Retinal pigment epithelial cell (primary cell): ENCODE results near the gene FXYD5.
"Not testable (repeated sequence)": the region's sequence is repeated elsewhere in the genome, so short reads cannot be mapped to it uniquely, and the experiment has no call there.

Source experiments
- DNase-seq: peaks from one replicate; pipeline ENCODE4 v3.0.0-alpha.2; 2010; ENCODE audit warnings: low read depth
- H3K4me3 ChIP-seq: 2 replicates; pipeline ENCODE4 v1.5.1; 2011; ENCODE audit warnings: mild to moderate bottlenecking, low read length, control low read depth, moderate library complexity
- TF ChIP-seq, protein P1 (sequence below): conservative IDR thresholded peaks from 2 replicates; pipeline ENCODE4 v1.5.1; 2011; ENCODE audit warnings: low read depth, low read length, control low read depth, inconsistent platforms

Gene FXYD5

DNA sequence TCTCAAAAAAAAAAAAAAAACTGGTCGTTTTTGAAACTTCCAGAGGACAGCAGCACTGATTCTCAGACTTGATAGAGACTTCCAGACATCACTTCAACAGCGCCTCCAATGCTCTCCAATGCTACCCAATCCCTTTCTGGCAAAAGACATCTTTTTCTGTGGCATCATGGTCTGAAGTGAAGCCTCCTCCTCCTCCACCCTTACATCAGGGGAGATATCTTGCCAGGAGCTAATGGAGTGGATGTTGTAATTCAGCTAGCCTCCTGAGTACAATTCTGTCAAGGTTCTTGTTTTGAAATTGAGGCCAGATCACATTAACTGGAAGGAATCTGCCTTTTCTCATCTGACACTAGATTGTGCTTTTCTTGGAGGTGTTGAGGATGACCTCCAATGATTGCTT lies 24.2 kb downstream of the FXYD5 start:
- no peak for DNase-seq
- TF ChIP-seq, protein P1, sequence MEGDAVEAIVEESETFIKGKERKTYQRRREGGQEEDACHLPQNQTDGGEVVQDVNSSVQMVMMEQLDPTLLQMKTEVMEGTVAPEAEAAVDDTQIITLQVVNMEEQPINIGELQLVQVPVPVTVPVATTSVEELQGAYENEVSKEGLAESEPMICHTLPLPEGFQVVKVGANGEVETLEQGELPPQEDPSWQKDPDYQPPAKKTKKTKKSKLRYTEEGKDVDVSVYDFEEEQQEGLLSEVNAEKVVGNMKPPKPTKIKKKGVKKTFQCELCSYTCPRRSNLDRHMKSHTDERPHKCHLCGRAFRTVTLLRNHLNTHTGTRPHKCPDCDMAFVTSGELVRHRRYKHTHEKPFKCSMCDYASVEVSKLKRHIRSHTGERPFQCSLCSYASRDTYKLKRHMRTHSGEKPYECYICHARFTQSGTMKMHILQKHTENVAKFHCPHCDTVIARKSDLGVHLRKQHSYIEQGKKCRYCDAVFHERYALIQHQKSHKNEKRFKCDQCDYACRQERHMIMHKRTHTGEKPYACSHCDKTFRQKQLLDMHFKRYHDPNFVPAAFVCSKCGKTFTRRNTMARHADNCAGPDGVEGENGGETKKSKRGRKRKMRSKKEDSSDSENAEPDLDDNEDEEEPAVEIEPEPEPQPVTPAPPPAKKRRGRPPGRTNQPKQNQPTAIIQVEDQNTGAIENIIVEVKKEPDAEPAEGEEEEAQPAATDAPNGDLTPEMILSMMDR = no peak
- no peak overlapping the region for H3K4me3 ChIP-seq

DNA sequence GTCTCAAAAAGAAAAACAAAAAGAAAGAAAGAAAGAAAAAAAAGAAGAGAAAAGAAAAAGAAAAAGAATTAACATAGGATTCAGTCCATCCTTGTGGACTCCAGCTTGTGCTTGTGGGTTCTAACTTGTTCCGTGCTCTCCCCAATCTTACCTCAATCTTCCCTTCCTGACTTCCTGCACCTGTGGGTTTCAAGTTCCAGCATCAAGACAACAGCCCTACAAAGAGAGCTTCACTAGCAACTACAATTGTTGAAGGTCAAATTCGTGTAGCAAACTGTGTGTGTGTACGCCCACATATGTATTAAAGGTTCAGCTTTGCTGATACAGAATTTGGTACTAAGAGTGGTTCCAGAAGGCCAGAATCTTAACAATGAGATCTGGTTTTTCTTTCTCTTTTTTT lies 25.3 kb downstream of the FXYD5 start:
- no peak overlapping the region for H3K4me3 ChIP-seq
- DNase-seq = no peak
- TF ChIP-seq, protein P1 = no peak

DNA sequence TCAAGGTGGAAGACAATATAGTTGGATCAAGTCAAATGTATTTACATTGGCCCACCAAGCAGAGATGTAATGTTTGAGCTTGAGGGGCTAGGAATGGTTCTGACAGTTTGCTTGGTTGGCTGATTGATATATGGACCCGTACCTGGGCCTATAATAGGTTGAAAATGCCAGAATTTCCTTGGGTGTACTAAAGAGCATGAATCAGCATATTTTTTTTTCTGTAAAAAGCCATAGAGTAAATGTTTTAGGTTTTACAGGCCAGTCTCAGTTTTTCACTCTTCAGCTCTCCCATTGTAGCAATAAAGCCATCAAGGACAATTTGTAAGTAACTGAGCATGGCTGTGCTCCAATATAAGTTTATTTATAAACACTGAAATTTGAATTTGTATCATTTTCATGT lies 26.9 kb downstream of the FXYD5 start:
- TF ChIP-seq, protein P1 = no peak
- H3K4me3 ChIP-seq = no peak overlapping the region

DNA sequence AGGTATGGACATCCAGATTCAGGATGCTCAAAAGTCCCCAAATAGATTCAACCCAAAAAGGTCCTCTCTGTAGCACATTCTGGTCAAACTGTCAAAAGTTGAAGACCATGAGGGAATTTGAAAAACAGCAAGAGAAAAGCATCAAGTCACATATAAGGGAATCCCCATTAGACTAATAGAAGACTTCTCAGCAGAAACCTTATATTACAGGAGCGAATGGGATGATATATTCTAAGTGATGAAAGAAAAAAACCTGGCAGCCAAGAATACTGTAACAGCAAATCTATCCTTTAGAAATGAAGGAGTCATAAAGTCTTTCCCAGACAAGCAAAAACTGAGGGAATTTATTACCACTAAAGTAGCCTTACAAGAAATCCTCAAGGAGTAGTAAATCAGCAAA lies 29.7 kb downstream of the FXYD5 start:
- TF ChIP-seq, protein P1 = no peak
- no peak for DNase-seq
- no peak overlapping the region for H3K4me3 ChIP-seq

More for the DNA sequence above, 26.9 kb downstream of the FXYD5 start:
- DNase-seq = no peak

DNA sequence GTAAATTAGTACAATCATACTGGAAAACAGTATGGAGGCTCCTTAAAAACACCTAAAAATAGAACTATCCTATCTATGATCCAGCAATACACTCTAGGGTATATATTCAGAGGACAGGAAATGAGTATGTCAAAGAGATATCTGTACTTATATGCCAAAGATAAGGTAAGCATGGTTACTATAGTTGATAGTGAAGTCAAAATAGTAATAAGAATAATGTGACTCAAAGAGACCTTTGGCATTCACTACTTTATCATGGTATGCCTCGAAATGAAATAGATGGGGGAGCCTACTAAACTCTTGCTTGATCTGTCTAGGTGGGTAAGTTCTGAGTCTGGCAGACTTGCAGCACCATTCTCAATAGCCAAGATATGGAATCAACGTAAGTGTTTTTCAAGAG lies 30.3 kb downstream of the FXYD5 start:
- no peak overlapping the region for H3K4me3 ChIP-seq
- DNase-seq = no peak
- TF ChIP-seq, protein P1 = no peak

DNA sequence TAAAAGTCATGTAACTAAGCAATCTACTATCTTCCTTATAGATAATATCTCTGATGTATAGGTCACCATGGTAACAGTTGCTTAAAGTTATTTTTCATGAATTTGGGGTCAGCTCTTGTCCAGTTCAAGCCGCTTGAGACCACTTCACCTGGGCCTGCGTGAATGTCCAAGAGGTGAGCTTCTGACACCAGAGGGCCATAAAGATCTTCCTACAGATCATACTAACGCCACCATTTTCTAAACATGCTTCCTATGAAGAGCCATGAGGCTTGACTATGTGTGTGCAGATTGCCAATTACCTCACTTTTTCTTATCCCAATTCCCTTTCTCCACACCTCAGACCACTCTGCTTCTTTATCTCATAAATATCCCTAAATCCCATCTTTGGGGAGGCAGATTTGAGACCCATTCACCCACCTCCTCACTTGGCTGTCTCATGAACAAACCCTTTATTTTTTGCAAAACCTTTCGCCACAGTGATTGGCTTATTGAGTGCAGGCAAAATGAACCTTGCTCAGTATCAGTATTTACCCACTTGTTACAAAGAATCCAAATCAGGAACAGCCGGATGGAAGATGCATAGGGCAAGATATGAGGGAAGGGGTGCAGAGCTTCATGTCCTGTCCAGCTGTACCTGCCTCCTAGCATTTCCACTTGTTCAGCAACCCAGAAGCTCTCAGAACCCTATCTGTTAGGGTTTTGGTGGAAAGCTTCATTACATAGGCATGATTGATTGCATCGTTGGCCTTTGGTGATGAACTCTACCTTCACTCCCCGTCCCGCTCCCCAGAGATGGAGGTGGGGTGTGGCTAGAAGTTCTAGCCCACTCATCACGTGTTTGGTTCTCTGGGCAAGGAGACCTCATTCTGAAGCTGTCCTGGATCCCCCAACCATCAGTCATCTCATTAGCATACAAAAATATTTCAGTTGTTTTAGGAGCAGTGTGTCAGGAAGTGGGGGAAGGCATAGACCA lies 39.8 kb downstream of the FXYD5 start:
- TF ChIP-seq, protein P1 = no peak
- no peak overlapping the region for H3K4me3 ChIP-seq
- DNase-seq = no peak

DNA sequence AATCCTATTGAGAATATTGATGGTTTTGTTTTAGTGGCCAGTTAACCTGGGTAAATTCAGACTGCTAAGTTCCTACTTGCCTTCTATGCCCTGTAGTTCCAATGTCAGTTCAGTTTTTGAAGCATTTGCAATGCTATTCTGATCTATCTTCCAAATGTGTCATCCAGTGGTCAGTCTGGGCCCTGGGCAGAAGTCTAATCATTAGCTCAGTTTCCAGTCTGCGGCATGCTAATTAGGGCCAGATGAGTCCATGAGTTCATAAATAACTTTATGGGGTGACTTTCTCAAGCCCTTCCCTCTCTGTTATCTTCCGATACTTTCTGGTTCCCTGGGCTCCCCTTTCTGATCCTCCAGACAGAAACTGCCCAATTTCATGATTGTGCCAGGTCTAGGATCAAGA lies 41.3 kb downstream of the FXYD5 start:
- no peak for DNase-seq

DNA sequence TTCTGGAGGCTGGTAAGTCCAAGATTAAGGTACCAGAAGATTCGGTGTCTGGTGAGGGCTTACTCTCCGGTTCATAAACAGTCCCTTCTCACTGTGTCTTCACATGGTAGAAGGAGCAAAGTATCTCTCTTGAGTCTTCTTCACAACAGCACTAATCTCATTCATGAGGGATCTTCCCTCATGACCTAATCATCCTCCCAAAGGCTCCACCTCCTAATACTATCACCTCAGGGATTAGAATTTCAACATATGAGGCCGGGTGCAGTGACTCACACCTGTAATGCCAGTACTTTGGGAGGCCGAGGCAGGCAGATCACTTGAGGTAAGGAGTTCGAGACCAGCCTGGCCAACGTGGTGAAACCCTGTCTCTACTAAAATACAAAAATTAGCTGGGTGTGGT lies 42.3 kb downstream of the FXYD5 start:
- not testable (repeated sequence) for DNase-seq, H3K4me3 ChIP-seq

More for the DNA sequence above, 41.3 kb downstream of the FXYD5 start:
- TF ChIP-seq, protein P1 = no peak
- H3K4me3 ChIP-seq = no peak overlapping the region
